NCI-H748 treated with DMSO at 0.1 percent for 48 hours (cell line): ENCODE data around the gene CAMK2D.

Experiments used
- DNase-seq: peaks from one replicate; lab custom pipeline; 2025; lab: John Stamatoyannopoulos, UW

CAMK2D gene

GRCh38 chr4:113565702-113566012 is 195.9 kb downstream of the CAMK2D start:
- no peak for DNase-seq

DNA sequence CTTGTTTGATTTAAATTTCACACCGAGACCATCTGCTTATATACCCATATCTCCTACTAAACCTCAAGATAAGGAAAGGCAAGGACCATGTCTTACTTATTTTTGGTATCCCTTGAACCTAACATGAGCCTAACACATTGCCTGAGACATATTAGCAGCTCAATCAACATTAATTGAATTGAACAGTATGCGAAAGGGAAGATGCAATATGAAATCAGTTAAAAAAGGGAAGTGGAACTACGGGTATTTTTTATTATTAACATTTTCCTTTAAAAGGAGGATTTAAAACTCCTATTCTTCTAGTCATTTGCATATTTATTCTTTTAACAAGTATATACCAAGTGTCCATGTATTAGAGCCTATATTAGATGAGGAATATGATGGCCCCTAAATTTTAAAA is 197.0 kb downstream of the CAMK2D start:
- no peak for DNase-seq

GRCh38 chr4:113563691-113564378 is 197.7 kb downstream of the CAMK2D start:
- DNase-seq: no peak

DNA sequence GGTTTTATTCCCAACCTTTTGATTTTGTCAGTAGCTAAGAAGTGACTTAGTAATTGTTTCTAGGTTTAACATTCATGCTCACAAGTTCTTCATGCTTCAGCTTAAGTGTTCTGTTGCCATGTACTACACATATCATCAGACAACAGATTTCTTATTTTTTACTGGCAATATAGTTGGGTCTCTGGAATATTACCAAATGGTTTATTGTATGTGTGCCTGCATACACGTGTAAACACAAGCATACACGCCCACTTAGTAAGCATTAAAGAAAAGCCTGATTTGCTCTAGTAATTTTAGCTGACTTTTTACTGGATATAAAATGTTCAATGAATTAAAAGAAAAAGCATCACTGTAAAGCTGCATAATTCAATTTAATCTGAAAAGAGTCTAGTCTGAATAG is 199.8 kb downstream of the CAMK2D start:
- no peak for DNase-seq

- no peak for DNase-seq
These were observed 200.4 kb downstream of the CAMK2D start for GRCh38 chr4:113561092-113561491.

DNA sequence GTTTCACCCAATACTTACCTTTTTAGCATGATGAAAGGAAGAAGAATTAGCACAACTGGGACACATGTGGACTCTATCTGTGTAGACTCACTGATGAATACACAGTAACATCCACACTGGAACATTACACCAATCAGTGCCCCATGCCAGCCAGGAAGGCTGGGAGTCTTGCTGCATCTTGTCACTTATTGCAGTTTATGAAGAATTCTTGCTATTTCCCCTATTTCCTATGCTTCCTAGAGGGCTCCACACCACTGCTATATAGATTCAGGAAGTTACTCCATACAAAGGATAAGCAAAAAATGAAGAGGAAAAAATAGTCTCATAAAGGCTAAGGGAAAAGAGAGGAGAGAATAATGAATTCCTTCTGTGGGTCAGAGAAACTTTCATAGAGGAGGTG is 201.0 kb downstream of the CAMK2D start:
- DNase-seq: no peak

DNA sequence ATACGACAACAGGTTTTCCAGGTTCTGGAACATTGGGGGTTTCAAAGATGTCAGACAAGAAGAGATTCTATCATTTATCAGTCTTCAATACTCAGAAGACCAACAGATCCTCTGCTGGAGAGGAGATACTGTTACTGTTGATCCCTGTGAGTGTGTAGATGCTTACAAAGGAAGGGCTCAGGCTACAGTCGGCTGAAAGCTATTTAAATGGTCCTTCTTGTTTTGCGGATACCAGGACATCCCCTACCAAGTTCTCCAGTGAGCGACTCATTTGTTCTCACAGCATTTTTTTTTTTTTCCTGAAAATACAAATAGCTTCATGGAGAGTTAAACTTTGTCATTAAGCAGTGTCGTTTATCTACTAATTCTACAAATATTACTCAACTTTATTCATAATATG is 201.6 kb downstream of the CAMK2D start:
- DNase-seq: no peak

DNA sequence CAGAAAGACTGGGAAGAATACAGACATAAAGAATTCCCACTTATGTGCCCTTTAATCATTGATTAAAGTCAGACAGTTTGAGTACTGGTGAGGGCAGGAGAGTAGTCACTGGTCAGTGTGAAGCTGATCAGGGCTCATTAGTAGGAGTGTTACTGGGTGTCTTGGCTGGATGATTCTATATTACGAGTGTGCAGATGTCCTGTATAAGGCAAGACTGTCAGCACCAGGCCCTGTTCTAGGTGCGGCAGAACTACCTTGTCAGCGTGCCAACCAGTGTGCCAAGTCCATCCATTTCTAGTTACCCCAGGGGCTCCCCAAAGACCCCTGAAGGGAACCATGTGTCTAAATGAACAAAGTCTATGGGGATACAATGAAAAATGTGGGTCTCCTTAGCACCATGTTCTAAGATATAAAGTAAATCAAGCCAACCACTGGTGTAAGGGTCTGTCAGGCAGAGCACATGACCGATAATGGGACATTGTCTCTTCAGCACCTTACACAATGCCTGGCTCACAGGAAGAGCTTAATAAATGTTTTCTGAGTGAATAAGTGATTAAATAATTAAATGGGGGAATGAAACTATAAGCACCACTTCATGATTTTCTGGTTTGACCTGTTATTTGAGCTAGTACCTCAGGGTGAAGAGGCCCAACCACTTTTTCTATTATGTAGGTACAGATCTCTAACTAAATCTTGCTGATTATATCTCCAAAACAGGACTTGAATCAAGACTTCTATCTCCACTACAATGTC is 205.0 kb downstream of the CAMK2D start:
- no peak for DNase-seq

- no peak for DNase-seq
These were observed 205.7 kb downstream of the CAMK2D start for GRCh38 chr4:113555868-113556267.

DNA sequence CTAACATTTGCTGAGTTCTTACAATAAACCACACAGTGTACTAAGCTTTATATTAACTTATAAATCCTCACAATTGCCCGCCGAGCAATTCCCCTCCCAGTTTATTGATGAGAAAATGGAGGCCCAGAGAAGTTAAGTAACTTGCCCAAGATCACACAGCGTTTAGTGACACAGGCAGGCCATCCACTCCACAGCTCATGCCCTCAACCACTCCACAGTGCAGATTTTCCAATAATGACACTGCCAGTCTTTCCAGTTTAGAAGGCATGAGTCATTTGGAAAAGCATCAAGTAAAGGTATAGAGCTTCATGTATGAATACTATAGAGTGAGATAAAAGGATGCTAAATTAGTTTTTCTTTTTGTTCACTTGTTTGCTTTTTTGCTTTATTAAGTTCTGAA is 208.5 kb downstream of the CAMK2D start:
- no peak for DNase-seq

GRCh38 chr4:113550510-113550909 is 211.0 kb downstream of the CAMK2D start:
- DNase-seq: no peak

- DNase-seq: no peak
These were observed 213.2 kb downstream of the CAMK2D start for GRCh38 chr4:113548303-113548702.

GRCh38 chr4:113547487-113548042 is 214.0 kb downstream of the CAMK2D start:
- DNase-seq: peak; percentile 83

DNA sequence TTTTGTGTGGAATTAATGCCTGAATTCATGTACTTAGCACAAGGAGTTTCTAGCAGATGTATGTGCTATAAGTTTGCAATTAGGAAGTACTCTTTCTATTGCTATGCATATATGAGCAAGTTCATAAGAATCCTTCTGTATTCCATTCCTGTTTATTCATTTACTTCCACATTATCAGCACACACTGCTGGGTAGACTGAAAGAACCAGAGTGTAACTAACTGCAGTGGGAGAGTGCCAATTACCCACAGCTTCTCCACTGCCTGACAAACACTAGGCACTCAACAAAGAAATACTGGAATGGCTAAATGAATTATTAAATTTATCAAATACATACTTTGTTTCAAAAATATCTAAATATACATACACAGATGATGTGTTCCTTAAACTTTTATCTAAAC is 219.6 kb downstream of the CAMK2D start:
- DNase-seq: no peak

DNA sequence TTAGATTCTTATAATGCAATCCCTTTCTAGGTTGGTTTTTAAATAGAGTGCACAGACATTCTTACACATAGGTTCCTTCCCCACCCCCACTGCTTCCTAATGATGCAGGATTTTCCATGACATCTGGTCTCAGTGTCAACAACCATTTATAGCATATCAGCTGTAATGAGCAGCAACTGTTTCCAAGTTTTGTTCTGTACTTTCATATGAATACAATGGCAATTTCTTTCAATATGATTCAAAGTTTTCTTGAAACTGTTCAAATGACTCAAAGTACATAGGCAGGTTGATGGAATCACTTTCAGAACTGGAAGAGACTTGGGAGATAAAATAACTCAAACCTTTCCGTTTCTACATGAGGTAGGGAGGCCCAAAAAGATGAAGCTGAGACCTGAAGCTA is 220.7 kb downstream of the CAMK2D start:
- no peak for DNase-seq

DNA sequence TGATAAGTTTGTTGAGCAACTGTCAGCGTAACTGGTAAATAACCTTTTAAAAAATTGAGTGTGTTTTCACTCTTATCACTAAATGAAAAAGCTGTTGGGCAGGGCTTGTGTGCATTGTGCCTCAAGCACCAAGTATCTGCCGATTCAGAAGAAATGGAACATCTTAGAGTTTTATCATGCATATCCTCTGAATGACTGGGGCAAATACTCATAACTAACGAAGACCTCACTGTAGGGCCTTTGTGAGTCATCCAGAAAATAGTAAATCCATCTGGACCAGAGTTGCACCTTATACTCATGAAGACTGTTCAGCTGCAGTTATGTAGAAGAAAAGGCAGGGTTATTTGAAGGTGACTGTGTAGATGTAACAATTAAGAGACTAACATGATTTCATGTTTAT is 222.1 kb downstream of the CAMK2D start:
- no peak for DNase-seq

- DNase-seq: no peak
These were observed 223.9 kb downstream of the CAMK2D start for GRCh38 chr4:113537628-113538027.

GRCh38 chr4:113537203-113537602 is 224.3 kb downstream of the CAMK2D start:
- DNase-seq: no peak

- DNase-seq: no peak
These were observed 226.8 kb downstream of the CAMK2D start for GRCh38 chr4:113534711-113535110.

GRCh38 chr4:113531572-113531971 is 230.0 kb downstream of the CAMK2D start:
- no peak for DNase-seq

DNA sequence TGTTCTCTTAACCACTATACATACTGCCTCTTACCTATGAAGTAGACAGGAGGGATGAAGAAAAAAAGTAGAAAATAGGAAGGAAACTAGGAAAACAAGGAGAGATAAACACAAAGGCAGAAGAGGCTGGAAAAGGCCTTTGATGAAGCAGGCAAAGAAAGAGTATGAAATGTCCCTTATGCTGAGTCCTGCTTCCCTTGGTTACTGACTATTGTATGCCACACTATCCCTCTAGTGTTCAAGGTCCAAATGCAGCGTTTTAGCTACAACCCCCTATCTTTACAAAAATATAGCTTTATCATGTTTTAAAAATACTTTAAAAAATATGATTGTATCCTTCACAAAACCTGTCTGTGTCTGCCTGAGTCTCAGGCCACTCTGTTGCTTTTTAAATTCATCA is 233.1 kb downstream of the CAMK2D start:
- no peak for DNase-seq

DNA sequence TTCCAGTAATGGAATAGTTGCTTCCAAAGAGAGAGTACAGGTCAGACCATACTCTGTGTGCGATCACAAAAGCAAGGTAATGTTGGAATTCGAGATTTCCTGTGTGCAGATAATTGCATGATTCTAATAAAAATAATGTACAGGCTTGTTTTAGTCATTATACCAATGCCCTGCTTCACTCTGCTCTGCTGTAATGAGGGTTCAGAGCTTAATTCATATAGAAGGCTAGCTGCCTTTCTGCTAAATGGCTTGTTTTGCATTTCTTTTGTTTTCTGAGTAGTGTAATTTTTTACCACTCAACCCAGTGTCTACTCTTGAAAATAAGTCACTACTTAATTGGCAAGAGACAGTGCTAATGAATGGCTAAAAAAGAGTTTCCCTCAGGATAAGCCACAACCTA is 236.0 kb downstream of the CAMK2D start:
- no peak for DNase-seq

DNA sequence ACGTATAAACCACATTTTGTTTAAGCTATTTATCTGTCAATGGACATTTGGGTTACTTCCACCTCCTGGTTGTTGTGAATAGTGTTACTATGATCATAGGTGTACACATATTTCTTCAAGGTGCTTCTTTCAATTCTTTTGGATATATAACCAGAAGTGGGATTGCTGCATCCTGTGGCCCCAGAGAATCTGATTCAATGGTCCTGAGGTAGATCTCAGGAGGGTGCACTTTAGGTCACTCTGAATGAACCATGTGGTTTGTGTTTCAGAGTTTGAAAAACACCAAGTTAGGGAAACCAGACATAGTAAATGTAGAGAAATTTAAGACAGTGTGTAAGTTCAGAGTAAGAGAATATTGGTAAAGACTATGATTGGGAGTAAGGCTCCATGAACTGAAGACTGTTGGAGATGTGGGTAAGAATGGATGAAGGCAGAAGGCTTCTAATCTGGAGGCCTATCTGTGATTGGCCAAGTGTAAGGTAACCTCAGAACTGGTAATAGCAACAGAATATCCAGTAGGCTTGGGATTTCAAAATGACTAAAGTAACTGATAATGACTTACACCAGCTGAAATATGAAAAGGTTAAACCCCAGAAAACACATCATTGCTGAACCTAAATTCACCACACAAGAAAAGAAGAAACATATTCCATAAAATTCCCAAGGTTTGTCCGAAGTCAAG is 236.9 kb downstream of the CAMK2D start:
- no peak for DNase-seq
